GM12872 (cell line): Measurements from ENCODE around the gene MKLN1.

Experiments used
- TF ChIP-seq, protein P1 (sequence below): IDR thresholded peaks from 3 replicates; pipeline ENCODE4 v1.5.1; 2011; ENCODE audit warnings: low read depth, mild to moderate bottlenecking, low read length, moderate library complexity; ENCODE audit not compliant: insufficient read depth

MKLN1 gene

GRCh38 chr7:131532570-131533091 lies 205.0 kb downstream of the MKLN1 start:
- TF ChIP-seq, protein P1, sequence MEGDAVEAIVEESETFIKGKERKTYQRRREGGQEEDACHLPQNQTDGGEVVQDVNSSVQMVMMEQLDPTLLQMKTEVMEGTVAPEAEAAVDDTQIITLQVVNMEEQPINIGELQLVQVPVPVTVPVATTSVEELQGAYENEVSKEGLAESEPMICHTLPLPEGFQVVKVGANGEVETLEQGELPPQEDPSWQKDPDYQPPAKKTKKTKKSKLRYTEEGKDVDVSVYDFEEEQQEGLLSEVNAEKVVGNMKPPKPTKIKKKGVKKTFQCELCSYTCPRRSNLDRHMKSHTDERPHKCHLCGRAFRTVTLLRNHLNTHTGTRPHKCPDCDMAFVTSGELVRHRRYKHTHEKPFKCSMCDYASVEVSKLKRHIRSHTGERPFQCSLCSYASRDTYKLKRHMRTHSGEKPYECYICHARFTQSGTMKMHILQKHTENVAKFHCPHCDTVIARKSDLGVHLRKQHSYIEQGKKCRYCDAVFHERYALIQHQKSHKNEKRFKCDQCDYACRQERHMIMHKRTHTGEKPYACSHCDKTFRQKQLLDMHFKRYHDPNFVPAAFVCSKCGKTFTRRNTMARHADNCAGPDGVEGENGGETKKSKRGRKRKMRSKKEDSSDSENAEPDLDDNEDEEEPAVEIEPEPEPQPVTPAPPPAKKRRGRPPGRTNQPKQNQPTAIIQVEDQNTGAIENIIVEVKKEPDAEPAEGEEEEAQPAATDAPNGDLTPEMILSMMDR: no peak

GRCh38 chr7:131533151-131533559 lies 205.5 kb downstream of the MKLN1 start:
- TF ChIP-seq, protein P1: no peak

DNA sequence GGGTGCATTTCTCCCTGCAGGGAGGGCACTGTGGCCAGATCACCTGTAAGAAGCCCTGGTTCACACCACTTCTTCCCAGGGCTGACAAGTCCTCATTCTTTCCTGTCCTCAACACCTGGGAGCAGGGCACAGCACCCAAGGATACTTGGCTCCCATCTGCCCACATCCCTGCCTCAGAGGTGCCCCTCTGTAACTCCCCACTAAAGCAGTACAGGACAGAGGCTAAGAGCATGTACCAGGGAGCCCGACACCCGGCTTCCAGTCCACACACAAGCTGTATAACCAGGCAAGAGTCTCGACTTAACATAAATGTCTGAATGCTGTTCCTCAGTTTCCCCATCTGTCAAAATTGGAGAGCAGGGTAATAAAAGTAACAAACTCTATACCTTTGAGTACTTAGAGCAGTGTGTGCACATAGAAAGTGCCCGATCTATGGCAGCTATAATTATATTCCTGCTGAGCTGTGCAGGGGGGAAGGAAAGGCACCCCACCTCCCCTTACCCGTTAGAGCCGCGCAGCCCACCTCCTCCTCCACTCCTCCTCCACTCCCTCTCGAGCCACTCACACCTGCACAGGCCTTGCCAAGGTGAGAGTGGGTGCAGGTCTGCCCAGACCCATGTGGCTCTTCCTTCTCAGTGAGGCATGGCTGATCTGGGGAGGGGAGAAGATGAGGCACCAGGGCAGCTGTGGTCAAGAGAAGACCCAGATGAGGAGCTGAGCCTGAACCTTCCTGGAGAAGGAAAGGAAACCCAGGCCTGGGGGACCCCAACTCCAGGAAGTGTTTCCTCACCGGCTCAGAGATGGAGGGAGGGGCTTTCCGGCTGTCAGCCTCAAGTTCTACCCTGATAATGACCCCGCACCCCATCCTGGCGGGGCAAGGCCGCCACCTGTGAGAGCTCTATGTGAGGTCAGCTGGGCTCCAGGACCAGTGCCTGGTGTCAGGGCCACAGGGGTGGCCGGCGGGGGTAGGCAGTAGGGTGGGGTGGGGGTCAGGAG lies 206.2 kb downstream of the MKLN1 start:
- TF ChIP-seq, protein P1: no peak

DNA sequence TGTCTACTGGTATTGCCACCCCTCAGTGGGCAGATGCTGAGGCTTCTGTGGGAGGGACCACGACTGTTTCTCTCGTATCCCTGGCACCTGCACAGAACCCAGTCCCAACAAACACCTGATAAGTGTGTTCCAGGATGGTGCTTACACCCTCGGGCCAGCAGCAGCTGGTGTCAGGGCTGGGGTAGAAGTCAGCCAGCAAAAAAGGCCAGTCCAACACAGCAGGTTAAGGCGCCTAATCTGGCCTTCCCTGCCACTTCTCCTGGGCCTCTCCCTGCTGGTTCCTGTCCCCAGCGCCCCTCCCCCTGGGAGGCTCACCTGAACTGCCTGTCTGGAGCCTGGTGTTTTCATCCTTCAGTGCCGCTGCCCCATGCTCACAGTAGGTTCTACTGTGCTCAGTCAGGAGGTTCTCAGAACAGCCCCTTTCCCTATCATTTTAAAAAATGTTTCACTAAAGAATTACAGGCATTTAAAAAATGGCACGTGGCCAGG lies 208.7 kb downstream of the MKLN1 start:
- TF ChIP-seq, protein P1: no peak

GRCh38 chr7:131537571-131537978 lies 209.9 kb downstream of the MKLN1 start:
- TF ChIP-seq, protein P1: no peak

DNA sequence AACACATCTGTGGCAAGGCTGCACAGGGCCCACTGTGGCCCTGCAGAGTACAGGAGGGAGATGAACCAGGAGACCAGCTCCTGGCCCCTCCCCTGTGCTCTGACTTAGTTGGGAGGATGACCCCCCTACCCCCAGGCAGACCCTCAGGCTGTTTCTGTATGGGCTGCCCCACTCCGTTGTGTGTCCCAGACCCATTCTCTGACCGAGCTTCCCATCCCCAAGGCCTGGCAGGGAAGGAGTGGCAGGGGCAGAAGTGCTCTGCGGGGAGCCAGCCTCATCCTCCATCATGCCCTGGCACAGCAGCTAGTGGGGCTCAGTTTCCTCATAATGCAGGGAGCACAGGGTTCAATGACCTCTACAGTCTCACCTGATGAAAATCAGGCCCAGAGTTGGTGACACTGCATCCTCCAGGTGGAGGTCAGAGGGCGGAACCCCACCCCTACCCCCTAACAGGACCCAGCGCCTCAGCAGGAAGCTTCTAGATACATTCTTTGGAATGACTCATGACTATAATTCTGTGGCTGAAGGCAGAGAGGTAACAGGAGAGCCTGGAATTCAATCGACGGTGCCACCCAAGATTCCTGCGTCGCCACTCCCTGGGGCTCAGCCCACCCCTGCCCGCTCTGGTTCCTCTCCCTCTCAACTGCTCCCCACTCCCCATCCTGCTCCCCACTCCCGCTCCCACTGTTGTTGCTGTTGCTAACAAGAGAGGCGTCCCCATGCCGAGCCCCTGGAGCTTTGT lies 210.6 kb downstream of the MKLN1 start:
- TF ChIP-seq, protein P1: no peak

DNA sequence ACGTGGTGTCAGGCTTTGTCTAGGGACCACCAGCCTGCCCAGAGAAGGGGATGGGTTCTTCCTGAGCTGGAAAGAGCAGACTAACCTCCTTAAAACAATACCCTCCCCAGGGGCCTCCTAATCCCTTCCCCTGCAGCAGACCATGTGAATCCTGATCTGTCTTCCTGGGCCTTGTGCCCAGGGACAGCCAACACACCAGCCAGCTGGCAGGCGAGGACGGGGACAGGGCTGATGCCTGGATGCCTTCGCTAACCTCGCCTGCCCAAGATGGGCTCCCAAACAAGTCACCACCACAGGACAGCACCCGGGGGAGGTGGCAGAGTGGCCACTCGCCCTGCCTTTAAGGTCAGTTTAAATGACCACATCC lies 211.1 kb downstream of the MKLN1 start:
- TF ChIP-seq, protein P1: no peak
